Gastrocnemius medialis (tissue), 4 donors: ENCODE data around the gene KLHDC4.

Source experiments
- POLR2A ChIP-seq, 2 donors: fragments of 450-650 bp; IDR thresholded peaks; one replicate each; pipeline ENCODE4 v1.6.1; 2017; ENCODE audit warnings: antibody characterized with exemption in 2 of 2, mild to moderate bottlenecking in 2 of 2, moderate library complexity in 2 of 2
- TF ChIP-seq, protein P1 (sequence below), 5 experiments: fragments of 450-650 bp in 3 of 5; fragments of 200-600 bp in 2 of 5; sonication (generic) in 2 of 5; IDR thresholded peaks in 4 of 5; conservative IDR thresholded peaks in 1 of 5; 1 replicate in 4 of 5; 2 replicates in 1 of 5; pipeline ENCODE4 v1.5.1; 2016 to 2019; ENCODE audit warnings: antibody characterized with exemption in 5 of 5, mild to moderate bottlenecking in 3 of 5, moderate library complexity in 3 of 5

- TF ChIP-seq, protein P1, sequence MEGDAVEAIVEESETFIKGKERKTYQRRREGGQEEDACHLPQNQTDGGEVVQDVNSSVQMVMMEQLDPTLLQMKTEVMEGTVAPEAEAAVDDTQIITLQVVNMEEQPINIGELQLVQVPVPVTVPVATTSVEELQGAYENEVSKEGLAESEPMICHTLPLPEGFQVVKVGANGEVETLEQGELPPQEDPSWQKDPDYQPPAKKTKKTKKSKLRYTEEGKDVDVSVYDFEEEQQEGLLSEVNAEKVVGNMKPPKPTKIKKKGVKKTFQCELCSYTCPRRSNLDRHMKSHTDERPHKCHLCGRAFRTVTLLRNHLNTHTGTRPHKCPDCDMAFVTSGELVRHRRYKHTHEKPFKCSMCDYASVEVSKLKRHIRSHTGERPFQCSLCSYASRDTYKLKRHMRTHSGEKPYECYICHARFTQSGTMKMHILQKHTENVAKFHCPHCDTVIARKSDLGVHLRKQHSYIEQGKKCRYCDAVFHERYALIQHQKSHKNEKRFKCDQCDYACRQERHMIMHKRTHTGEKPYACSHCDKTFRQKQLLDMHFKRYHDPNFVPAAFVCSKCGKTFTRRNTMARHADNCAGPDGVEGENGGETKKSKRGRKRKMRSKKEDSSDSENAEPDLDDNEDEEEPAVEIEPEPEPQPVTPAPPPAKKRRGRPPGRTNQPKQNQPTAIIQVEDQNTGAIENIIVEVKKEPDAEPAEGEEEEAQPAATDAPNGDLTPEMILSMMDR (IDR thresholded peaks at IDR 0.05 in 4 of 5, conservative IDR thresholded peaks at IDR 0.05 in 1 of 5): no peak
- TF ChIP-seq POLR2A (IDR thresholded peaks at IDR 0.05): no peak
Observed at GRCh38 chr16:87747626-87748414, 18.0 kb downstream of the KLHDC4 start.
